GM12865 (cell line): Measurements from ENCODE around the gene LENG9.
"Not testable (repeated sequence)": the region's sequence is repeated elsewhere in the genome, so short reads cannot be mapped to it uniquely, and the experiment has no call there.

ENCODE experiments used
- DNase-seq: peaks from one replicate; pipeline ENCODE4 v3.0.0; 2010; ENCODE audit warnings: low read depth
- H3K4me3 ChIP-seq: 2 replicates; pipeline ENCODE4 v1.5.1; 2011; ENCODE audit warnings: mild to moderate bottlenecking, low read depth, low read length, control low read depth
- TF ChIP-seq, protein P1 (sequence below): IDR thresholded peaks from 2 replicates; pipeline ENCODE4 v1.5.1; 2011; ENCODE audit warnings: low read length, control low read depth, low read depth, inconsistent platforms; ENCODE audit not compliant: insufficient read depth; ENCODE audit errors: missing control alignments

Gene LENG9

GRCh38 chr19:54493967-54494585, 30.5 kb upstream of the LENG9 start:
- DNase-seq: peak; percentile 20
- TF ChIP-seq, protein P1, sequence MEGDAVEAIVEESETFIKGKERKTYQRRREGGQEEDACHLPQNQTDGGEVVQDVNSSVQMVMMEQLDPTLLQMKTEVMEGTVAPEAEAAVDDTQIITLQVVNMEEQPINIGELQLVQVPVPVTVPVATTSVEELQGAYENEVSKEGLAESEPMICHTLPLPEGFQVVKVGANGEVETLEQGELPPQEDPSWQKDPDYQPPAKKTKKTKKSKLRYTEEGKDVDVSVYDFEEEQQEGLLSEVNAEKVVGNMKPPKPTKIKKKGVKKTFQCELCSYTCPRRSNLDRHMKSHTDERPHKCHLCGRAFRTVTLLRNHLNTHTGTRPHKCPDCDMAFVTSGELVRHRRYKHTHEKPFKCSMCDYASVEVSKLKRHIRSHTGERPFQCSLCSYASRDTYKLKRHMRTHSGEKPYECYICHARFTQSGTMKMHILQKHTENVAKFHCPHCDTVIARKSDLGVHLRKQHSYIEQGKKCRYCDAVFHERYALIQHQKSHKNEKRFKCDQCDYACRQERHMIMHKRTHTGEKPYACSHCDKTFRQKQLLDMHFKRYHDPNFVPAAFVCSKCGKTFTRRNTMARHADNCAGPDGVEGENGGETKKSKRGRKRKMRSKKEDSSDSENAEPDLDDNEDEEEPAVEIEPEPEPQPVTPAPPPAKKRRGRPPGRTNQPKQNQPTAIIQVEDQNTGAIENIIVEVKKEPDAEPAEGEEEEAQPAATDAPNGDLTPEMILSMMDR: no peak
- H3K4me3 ChIP-seq: no peak overlapping the region

DNA sequence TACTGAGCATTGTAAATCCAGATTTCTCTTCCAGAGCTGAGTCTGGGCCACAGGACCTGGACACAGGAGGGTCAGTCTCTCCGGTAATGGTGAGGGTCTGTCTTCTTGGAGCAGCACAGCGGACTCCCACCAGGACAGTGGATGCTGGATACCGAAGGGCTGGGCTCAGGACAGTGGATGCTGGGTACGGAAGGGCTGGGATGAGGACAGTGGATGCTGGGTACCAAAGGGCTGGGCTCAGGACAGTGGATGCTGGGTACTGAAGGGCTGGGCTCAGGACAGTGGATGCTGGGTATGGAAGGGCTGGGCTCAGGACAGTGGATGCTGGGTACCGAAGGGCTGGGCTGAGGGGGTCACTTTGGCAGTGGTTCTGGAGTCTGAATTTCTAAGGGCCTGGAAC, 29.5 kb upstream of the LENG9 start:
- H3K4me3 ChIP-seq, DNase-seq: not testable (repeated sequence)

GRCh38 chr19:54492568-54492967, 29.0 kb upstream of the LENG9 start:
- DNase-seq: no peak
- no peak overlapping the region for H3K4me3 ChIP-seq
- TF ChIP-seq, protein P1: no peak

- TF ChIP-seq, protein P1: no peak
- DNase-seq: no peak
- no peak overlapping the region for H3K4me3 ChIP-seq
Observed at GRCh38 chr19:54489766-54490165, 26.2 kb upstream of the LENG9 start.

GRCh38 chr19:54489341-54489740, 25.8 kb upstream of the LENG9 start:
- no peak for DNase-seq
- no peak overlapping the region for H3K4me3 ChIP-seq
- TF ChIP-seq, protein P1: no peak

DNA sequence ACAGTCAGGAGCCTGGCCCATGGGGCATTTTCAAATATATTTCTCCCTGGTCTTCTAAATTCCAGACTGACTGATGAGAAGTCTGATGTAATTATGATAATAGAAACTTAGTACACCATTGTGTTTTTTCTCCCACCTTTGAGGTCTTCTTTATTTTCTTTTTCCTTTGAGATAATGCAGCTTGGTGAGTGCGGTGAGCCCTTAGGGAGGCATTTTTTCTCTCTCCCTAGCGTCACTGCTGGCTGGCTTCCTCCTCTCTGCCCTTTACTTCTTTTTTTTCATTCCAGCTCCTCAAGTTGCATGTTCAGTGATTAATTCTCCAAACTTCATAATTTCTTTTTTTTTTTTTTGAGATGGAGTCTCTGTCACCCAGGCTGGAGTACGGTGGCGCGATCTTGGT, 22.3 kb upstream of the LENG9 start:
- no peak for DNase-seq
- no peak overlapping the region for H3K4me3 ChIP-seq
- TF ChIP-seq, protein P1: no peak

DNA sequence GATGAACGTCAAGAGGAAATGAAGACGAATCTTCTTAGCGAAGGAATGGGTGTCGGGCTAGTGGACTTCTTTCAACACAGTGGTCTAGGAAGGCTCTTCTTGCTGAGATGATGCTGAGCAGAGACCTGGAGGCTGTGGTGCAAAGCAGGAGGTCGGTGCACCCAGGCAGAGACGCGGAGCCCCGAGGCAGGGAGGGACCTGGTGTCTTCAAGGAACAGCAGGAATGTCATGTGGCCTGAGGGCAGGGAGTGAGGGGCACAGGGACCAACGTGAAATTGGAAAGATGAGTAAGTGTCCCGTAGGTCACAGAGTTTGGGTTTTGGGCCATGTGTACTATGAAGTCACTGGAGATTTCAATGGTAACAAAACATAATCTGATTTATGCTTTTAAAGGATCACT, 20.9 kb upstream of the LENG9 start:
- TF ChIP-seq, protein P1: no peak
- no peak for DNase-seq
- H3K4me3 ChIP-seq: no peak overlapping the region
